GM12878 (cell line): ENCODE data around the gene NUDCD3. TPM values are rescaled to one million over a fixed set of nuclear protein-coding genes. Genes with fewer than 3 reads are reported as not detected.

Source experiments
- ATAC-seq: fragments of 200-7000 bp; cut with Tn5 transposase; 3 replicates; pipeline ENCODE4 v1.9.1; 2020; ENCODE audit warnings: mild to moderate bottlenecking, moderate library complexity
- BruUV-seq: library from RNA; stranded (reverse); fragments of 400-500 nt; replicated peaks from 2 replicates; lab custom pipeline; 2021; lab: Mats Ljungman, UMichigan
- CTCF ChIA-PET: fragments of 300-600 bp; sonication (Branson Sonifier 250); formaldehyde crosslinking; extraction: SDS; loops from one replicate; lab custom pipeline; 2021; ENCODE audit warnings: inconsistent platforms; lab: Yijun Ruan, JAX
- POLR2A ChIA-PET: fragments of 350-600 bp; formaldehyde crosslinking; extraction: SDS; loops from one replicate; lab custom pipeline; 2021; ENCODE audit warnings: inconsistent platforms; lab: Charles Lee
- RAD21 ChIA-PET: fragments of 300-600 bp; sonication (Branson Sonifier 250); formaldehyde crosslinking; loops from one replicate; lab custom pipeline; 2023; ENCODE audit warnings: antibody characterized with exemption; ENCODE audit not compliant: unreplicated experiment; lab: Charles Lee
- SMC1A ChIA-PET: fragments of 300-600 bp; sonication (Branson Sonifier 250); formaldehyde crosslinking; loops from one replicate; lab custom pipeline; 2023; ENCODE audit not compliant: unreplicated experiment, uncharacterized antibody; lab: Charles Lee
- DNase-seq: peaks from one replicate; pipeline ENCODE4 v3.0.0-alpha.2; 2011; ENCODE audit warnings: low read depth, low spot score
- FAIRE-seq: peaks from 3 replicates; lab custom pipeline; 2011; peaks lifted over from hg19 to GRCh38; lab: Jason Lieb, UNC
- H2AFZ ChIP-seq: 2 replicates; pipeline ENCODE4 v1.6.0; 2011; ENCODE audit warnings: low read depth, low read length, control low read depth; ENCODE audit not compliant: control insufficient read depth
- H3K27ac ChIP-seq: 2 replicates; pipeline ENCODE4 v1.5.1; 2011; ENCODE audit warnings: control low read depth; ENCODE audit not compliant: control insufficient read depth, insufficient read depth
- H3K27me3 ChIP-seq, 2 experiments: replicated peaks in 1 of 2; 2 replicates each; pipeline versions ENCODE4 v1.6.0 to v1.6.1; 2011; ENCODE audit warnings: low read length in 1 of 2; ENCODE audit not compliant: control insufficient read depth in 2 of 2, insufficient read depth in 2 of 2
- H3K36me3 ChIP-seq, 2 experiments: 2 replicates each; pipeline ENCODE4 v1.5.1; 2011; ENCODE audit warnings: low read length in 1 of 2; ENCODE audit not compliant: control insufficient read depth in 2 of 2, insufficient read depth in 2 of 2
- H3K4me1 ChIP-seq: 2 replicates; pipeline ENCODE4 v1.6.1; 2011; ENCODE audit warnings: mild to moderate bottlenecking, low read length, moderate library complexity, mixed read lengths; ENCODE audit not compliant: control insufficient read depth, insufficient read depth
- H3K4me2 ChIP-seq: 2 replicates; pipeline ENCODE4 v1.6.0; 2011; ENCODE audit warnings: control low read depth; ENCODE audit not compliant: control insufficient read depth, insufficient read depth
- H3K4me3 ChIP-seq: fragments of 200-600 bp; sonication (generic); 2 replicates; pipeline ENCODE4 v1.5.1; 2016
- H3K79me2 ChIP-seq: 2 replicates; pipeline ENCODE4 v1.6.0; 2011; ENCODE audit warnings: low read length; ENCODE audit not compliant: control insufficient read depth, insufficient read depth
- H3K9ac ChIP-seq: 2 replicates; pipeline ENCODE4 v1.8.0; 2011; ENCODE audit warnings: low read length, control low read depth, mixed read lengths; ENCODE audit not compliant: control insufficient read depth, insufficient read depth
- H3K9me3 ChIP-seq: replicated peaks from 3 replicates; pipeline ENCODE4 v1.5.1; 2011; ENCODE audit warnings: mild to moderate bottlenecking, low read length; ENCODE audit not compliant: control insufficient read depth, insufficient read depth
- H4K20me1 ChIP-seq: 2 replicates; pipeline ENCODE4 v1.6.0; 2011; ENCODE audit not compliant: control insufficient read depth, insufficient read depth
- ATF7 ChIP-seq: fragments of 450-650 bp; IDR thresholded peaks from 2 replicates; pipeline ENCODE4 v1.6.1; 2016; ENCODE audit warnings: low read depth, mild to moderate bottlenecking
- BCL11A ChIP-seq: IDR thresholded peaks from 2 replicates; pipeline ENCODE4 v1.6.1; 2011; ENCODE audit warnings: low read depth, low read length
- FOXK2 ChIP-seq: fragments of 450-650 bp; IDR thresholded peaks from 2 replicates; pipeline ENCODE4 v1.6.1; 2017; ENCODE audit warnings: mild to moderate bottlenecking, moderate library complexity
- HDAC2 ChIP-seq: fragments of 200-600 bp; sonication (generic); IDR thresholded peaks from 2 replicates; pipeline ENCODE4 v1.6.1; 2017
- IKZF2 ChIP-seq, 2 experiments: fragments of 450-650 bp; IDR thresholded peaks; 2 replicates each; pipeline ENCODE4 v1.6.1; 2017; ENCODE audit warnings: mild to moderate bottlenecking in 2 of 2, moderate library complexity in 2 of 2
- MTA3 ChIP-seq: IDR thresholded peaks from 2 replicates; pipeline ENCODE4 v1.6.1; 2012; ENCODE audit warnings: low read length, inconsistent platforms, borderline replicate concordance
- NFIC ChIP-seq: IDR thresholded peaks from 2 replicates; pipeline ENCODE4 v1.6.1; 2012; ENCODE audit warnings: low read depth, mild to moderate bottlenecking, inconsistent platforms, low read length, moderate library complexity
- NR2C1 ChIP-seq: fragments of 450-650 bp; IDR thresholded peaks from 2 replicates; pipeline ENCODE4 v1.6.1; 2017; ENCODE audit warnings: antibody characterized with exemption, mild to moderate bottlenecking, moderate library complexity
- NRF1 ChIP-seq: conservative IDR thresholded peaks from 2 replicates; pipeline ENCODE4 v1.6.1; 2011; ENCODE audit warnings: mild to moderate bottlenecking, low read depth, low read length, improper control_type of control experiment
- RAD21 ChIP-seq: IDR thresholded peaks from 2 replicates; pipeline ENCODE4 v1.6.1; 2011; ENCODE audit warnings: mild to moderate bottlenecking, low read depth, low read length, moderate library complexity; ENCODE audit not compliant: insufficient read depth
- SMC3 ChIP-seq: IDR thresholded peaks from 2 replicates; pipeline ENCODE4 v1.6.1; 2011; ENCODE audit warnings: low read length, improper control_type of control experiment, borderline replicate concordance
- SRF ChIP-seq, 2 experiments: IDR thresholded peaks; 2 replicates each; pipeline ENCODE4 v1.6.1; 2011; ENCODE audit warnings: low read depth in 2 of 2, low read length in 2 of 2, mild to moderate bottlenecking in 1 of 2, moderate library complexity in 1 of 2
- WRNIP1 ChIP-seq: IDR thresholded peaks from 2 replicates; pipeline ENCODE4 v1.6.1; 2011; ENCODE audit warnings: low read depth, low read length, improper control_type of control experiment, borderline replicate concordance
- ZNF274 ChIP-seq: IDR thresholded peaks from one replicate; pipeline ENCODE4 v1.8.0; 2011; ENCODE audit not compliant: insufficient read length, insufficient read depth
- WGBS: methylation state at CpG from one replicate; pipeline ENCODE4 v1.1.6; 2016; ENCODE audit warnings: low lambda C conversion rate; ENCODE audit not compliant: insufficient replicate concordance, insufficient coverage; ENCODE audit errors: missing lambda C conversion rate; 5-methylcytosine and 5-hydroxymethylcytosine counted together
- in situ Hi-C: fragments of 300-500 bp; cut with MboI; formaldehyde crosslinking; loops from 9 replicates; pipeline ENCODE4 v1.14.3; 2018; ENCODE audit warnings: mixed read lengths
- intact Hi-C: fragments of 100-400 bp; cut with micrococcal nuclease; formaldehyde crosslinking; loops from one replicate; pipeline ENCODE4 v1.14.2; 2022; ENCODE audit not compliant: unreplicated experiment
- polyA plus RNA-seq, 11 experiments: library from polyadenylated mRNA; depleted of rRNA in 4 of 11; unstranded in 6 of 11; stranded (reverse) in 5 of 11; fragments of >200 nt; fragmentation: Nextera tagmentation in 4 of 11; fragmentation: Illumina TruSeq in 1 of 11; extraction: Ambion mirVana in 4 of 11; extraction: Trizol in 1 of 11; gene quantifications; 1 replicate in 1 of 11; 2 replicates in 10 of 11; pipeline versions ENCODE4 v1.2.1 to v1.2.3, GENCODE V29; 2011 to 2016; ENCODE audit warnings: inconsistent platforms in 2 of 11, missing spikeins in 2 of 11, low read depth in 1 of 11
- total RNA-seq, 4 experiments: library from RNA; depleted of rRNA in 3 of 4; stranded (reverse); fragments of >200 nt in 3 of 4; fragmentation: Illumina TruSeq in 1 of 4; extraction: Trizol in 1 of 4; gene quantifications; 2 replicates each; pipeline versions ENCODE4 v1.2.1 to v1.2.3, GENCODE V29; 2013 to 2021
- TF ChIP-seq, protein P1 (sequence below): fragments of 150-350 bp; IDR thresholded peaks from 2 replicates; pipeline ENCODE4 v1.6.1; 2014; ENCODE audit warnings: mild to moderate bottlenecking, low read depth, low read length
- TF ChIP-seq, protein P2 (sequence below): IDR thresholded peaks from 2 replicates; pipeline ENCODE4 v1.6.1; 2012; ENCODE audit warnings: low read depth, low read length, improper control_type of control experiment
- TF ChIP-seq, protein P3 (sequence below): fragments of 450-650 bp; IDR thresholded peaks from 2 replicates; pipeline ENCODE4 v1.6.1; 2016; ENCODE audit warnings: mild to moderate bottlenecking

The NUDCD3 gene
- total and polyA plus RNA-seq, 10 of the 15 experiments (the other 5 are each of a cell fraction or from before 2014, with no cell fraction given), result 25.0 to 89.8 (median 46.4) TPM

DNA sequence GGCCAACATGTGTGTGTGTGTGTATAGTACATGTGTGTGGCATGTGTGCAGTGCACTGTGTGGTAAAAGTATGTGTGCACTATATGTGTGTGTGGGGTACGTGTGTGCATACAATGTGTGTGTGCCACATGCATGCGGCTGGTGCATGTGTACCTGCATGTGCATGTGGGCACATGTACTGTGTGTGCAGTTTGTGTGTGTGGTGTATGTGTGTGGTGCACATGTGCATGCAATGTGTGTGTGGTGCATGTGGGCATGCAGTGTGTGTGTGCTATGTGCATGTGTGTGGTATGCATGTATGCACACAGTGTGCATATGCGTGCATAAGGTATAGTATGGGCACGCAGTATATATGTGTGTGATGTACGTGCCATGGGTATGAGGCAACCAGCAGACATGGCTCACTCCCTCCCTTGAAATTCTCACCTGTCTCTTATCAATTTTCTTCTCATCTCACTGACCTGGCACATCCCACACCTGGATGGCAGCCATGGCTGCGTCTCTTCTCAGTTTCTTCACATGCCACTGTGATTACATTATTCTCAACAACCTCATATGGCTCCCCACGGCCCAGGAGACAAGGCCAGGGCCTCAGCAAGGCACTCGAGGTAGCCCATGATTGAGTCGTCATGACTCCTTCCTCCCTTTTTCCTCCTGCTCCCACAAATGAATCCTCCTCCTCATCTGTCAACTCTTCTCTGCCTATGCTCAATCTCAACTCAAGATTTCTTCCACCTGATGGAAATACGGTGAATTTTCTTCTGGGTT lies 57.0 kb downstream of the NUDCD3 start:
- intact Hi-C loops, result no loop called here
- Histone ChIP-seq H3K36me3 (peaks cover 3 to 7% of the 10 kb centered on the region in 2 experiments; a peak in 3 of 4 replicates), H3K4me1 (peaks cover 6% of the 10 kb centered on the region), H3K27me3 (no peaks in the 10 kb centered on the region), H3K4me3 (no peak overlapping the region), H3K9me3 (no peaks in the 10 kb centered on the region), H3K79me2 (peaks cover 3% of the 10 kb centered on the region), H2AFZ (no peak overlapping the region), H4K20me1 (no peaks in the 10 kb centered on the region; the same call in 1 of the 2 replicates), H3K4me2 (no peak overlapping the region), H3K27ac (no peak overlapping the region), H3K9ac (no peak overlapping the region)
- ChIA-PET RAD21 (interaction anchor here (1.2 kb wide), 1 partner anchor 42 kb away, joined by 4 read pairs; no protein-coding TSS in a partner anchor), CTCF (interaction anchor here (0.6 to 0.7 kb wide), 2 partner anchors 56 to 81 kb away, joined by 3 to 4 read pairs; no protein-coding TSS in a partner anchor), POLR2A (no interaction called here), SMC1A (interaction anchor here (0.7 to 3.6 kb wide), 3 partner anchors 29 to 58 kb away, joined by 3 to 16 read pairs (median 4); no protein-coding TSS in a partner anchor)
- 97% methylated on average over 10 of the region's 10 CpGs for WGBS
- DNase-seq (no peak), FAIRE-seq (no peak), ATAC-seq (no peak)
- in situ Hi-C loops, result no loop called here
- TF ChIP-seq, protein P1, sequence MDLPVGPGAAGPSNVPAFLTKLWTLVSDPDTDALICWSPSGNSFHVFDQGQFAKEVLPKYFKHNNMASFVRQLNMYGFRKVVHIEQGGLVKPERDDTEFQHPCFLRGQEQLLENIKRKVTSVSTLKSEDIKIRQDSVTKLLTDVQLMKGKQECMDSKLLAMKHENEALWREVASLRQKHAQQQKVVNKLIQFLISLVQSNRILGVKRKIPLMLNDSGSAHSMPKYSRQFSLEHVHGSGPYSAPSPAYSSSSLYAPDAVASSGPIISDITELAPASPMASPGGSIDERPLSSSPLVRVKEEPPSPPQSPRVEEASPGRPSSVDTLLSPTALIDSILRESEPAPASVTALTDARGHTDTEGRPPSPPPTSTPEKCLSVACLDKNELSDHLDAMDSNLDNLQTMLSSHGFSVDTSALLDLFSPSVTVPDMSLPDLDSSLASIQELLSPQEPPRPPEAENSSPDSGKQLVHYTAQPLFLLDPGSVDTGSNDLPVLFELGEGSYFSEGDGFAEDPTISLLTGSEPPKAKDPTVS, result no peak
- TF ChIP-seq, protein P2, sequence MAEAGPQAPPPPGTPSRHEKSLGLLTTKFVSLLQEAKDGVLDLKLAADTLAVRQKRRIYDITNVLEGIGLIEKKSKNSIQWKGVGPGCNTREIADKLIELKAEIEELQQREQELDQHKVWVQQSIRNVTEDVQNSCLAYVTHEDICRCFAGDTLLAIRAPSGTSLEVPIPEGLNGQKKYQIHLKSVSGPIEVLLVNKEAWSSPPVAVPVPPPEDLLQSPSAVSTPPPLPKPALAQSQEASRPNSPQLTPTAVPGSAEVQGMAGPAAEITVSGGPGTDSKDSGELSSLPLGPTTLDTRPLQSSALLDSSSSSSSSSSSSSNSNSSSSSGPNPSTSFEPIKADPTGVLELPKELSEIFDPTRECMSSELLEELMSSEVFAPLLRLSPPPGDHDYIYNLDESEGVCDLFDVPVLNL, result no peak
- no peak for TF ChIP-seq BCL11A
- no peak for TF ChIP-seq HDAC2
- no peak for TF ChIP-seq SMC3
- no peak for TF ChIP-seq ATF7
- no peak for TF ChIP-seq NRF1
- TF ChIP-seq ZNF274, result no peak
- no peak for TF ChIP-seq WRNIP1
- TF ChIP-seq NR2C1, result no peak
- TF ChIP-seq NFIC, result no peak
- no peak for TF ChIP-seq SRF (IDR thresholded peaks at IDR 0.05; ENCODE audit: low read depth in 2 of 2, low read length in 2 of 2)
- no peak for TF ChIP-seq IKZF2 (IDR thresholded peaks at IDR 0.05)
- TF ChIP-seq MTA3, result no peak
- TF ChIP-seq FOXK2, result no peak
- TF ChIP-seq, protein P3, sequence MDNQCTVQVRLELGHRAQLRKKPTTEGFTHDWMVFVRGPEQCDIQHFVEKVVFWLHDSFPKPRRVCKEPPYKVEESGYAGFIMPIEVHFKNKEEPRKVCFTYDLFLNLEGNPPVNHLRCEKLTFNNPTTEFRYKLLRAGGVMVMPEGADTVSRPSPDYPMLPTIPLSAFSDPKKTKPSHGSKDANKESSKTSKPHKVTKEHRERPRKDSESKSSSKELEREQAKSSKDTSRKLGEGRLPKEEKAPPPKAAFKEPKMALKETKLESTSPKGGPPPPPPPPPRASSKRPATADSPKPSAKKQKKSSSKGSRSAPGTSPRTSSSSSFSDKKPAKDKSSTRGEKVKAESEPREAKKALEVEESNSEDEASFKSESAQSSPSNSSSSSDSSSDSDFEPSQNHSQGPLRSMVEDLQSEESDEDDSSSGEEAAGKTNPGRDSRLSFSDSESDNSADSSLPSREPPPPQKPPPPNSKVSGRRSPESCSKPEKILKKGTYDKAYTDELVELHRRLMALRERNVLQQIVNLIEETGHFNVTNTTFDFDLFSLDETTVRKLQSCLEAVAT, result no peak
- TF ChIP-seq RAD21, result no peak
- no TSS peak for BruUV-seq
